ENCODE results near the gene CELF2. TPM values are rescaled to one million over a fixed set of nuclear protein-coding genes. Genes with fewer than 3 reads are reported as not detected.

The CELF2 gene
- polyA plus RNA-seq, 2 donors = 2.2 to 4.0 TPM

DNA sequence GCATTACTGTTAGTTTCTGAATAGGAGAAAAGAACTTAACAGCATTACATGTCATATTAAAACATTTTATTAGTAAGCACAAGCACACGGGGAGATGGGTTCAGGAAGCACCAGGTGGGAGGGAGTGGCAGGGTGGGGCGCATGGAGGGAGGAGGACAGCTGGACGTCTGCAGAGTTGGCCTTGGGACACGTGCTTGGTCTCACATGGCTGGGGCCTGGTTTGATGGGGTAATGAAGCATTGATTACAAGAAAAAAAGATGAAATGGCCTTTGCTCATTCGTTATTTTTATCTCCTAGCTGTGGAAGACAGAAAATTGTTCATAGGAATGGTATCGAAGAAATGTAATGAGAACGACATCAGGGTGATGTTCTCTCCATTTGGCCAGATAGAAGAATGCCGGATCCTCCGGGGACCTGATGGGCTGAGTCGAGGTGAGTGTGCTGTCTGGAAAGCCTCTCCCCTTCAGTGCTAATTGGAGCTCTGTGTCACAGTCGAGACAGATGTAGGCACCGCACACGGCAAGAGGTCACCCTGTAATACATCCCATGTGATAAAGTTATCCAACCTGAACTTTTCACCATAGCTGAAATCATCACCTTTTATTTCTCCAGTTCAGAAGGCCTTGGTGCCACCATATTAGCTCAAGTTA, 239.9 kb downstream of the CELF2 start:
- H3K27me3 ChIP-seq (ENCODE audit: control insufficient read depth in 1 of 2, insufficient read depth in 2 of 2, low read length in 2 of 2) = no peaks in the 10 kb centered on the region
- H3K36me3 ChIP-seq (ENCODE audit: control insufficient read depth in 2 of 2, insufficient read depth in 2 of 2, low read length in 1 of 2) = peaks cover 0 to 13% of the 10 kb centered on the region in 2 donors
- 84 to 85% methylated on average over 13 of the region's 13 CpGs for WGBS, 2 donors
- H3K27ac ChIP-seq (ENCODE audit: low read depth in 2 of 2, low read length in 1 of 2) = no peak overlapping the region
- H3K9me3 ChIP-seq (ENCODE audit: control insufficient read depth in 2 of 2, insufficient read depth in 1 of 2, low read depth in 1 of 2, low read length in 1 of 2) = no peaks in the 10 kb centered on the region
- peaks cover 0 to 4% of the 10 kb centered on the region in 2 donors for H3K4me1 ChIP-seq (ENCODE audit: control insufficient read depth in 2 of 2, insufficient read depth in 2 of 2, low read length in 1 of 2)
- H3K4me3 ChIP-seq (ENCODE audit: low read depth in 1 of 2, low read length in 2 of 2) = no peak overlapping the region

- Histone ChIP-seq H3K9me3 (ENCODE audit: control insufficient read depth in 2 of 2, insufficient read depth in 1 of 2, low read depth in 1 of 2, low read length in 1 of 2) (no peaks in the 10 kb centered on the region), H3K27ac (ENCODE audit: low read depth in 2 of 2, low read length in 1 of 2) (no peak overlapping the region), H3K4me1 (ENCODE audit: control insufficient read depth in 2 of 2, insufficient read depth in 2 of 2, low read length in 1 of 2) (peaks cover 0 to 2% of the 10 kb centered on the region in 2 donors), H3K4me3 (ENCODE audit: low read depth in 1 of 2, low read length in 2 of 2) (no peak overlapping the region), H3K36me3 (ENCODE audit: control insufficient read depth in 2 of 2, insufficient read depth in 2 of 2, low read length in 1 of 2) (peaks cover 0 to 8% of the 10 kb centered on the region in 2 donors), H3K27me3 (ENCODE audit: control insufficient read depth in 1 of 2, insufficient read depth in 2 of 2, low read length in 2 of 2) (no peaks in the 10 kb centered on the region)
- WGBS, 2 donors = 81 to 83% methylated on average over 9 of the region's 9 CpGs
Measured at GRCh38 chr10:11260170-11260569, 242.5 kb downstream of the CELF2 start.

DNA sequence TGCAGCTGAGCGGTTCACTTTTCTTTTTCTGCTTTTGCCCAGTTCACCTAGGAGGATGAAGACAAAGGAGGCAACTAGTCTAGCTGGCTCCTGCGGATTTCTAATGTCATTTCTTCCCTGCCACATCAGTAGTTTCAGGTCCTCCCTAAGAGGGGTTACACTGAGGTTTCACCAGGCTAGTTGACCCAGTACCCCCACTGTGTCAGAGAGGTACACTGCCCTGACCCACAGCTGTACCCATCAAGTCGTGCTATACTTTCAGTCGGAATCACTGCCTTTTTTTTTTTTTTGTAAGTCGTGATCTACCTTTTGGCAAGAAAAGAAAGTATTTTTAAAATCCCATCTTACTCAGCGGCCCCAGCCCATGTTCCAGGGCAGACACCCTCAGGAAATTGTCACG, 243.5 kb downstream of the CELF2 start:
- Histone ChIP-seq H3K27me3 (ENCODE audit: control insufficient read depth in 1 of 2, insufficient read depth in 2 of 2, low read length in 2 of 2) (no peaks in the 10 kb centered on the region), H3K4me1 (ENCODE audit: control insufficient read depth in 2 of 2, insufficient read depth in 2 of 2, low read length in 1 of 2) (peaks cover 0 to 2% of the 10 kb centered on the region in 2 donors), H3K4me3 (ENCODE audit: low read depth in 1 of 2, low read length in 2 of 2) (no peak overlapping the region), H3K27ac (ENCODE audit: low read depth in 2 of 2, low read length in 1 of 2) (no peak overlapping the region), H3K9me3 (ENCODE audit: control insufficient read depth in 2 of 2, insufficient read depth in 1 of 2, low read depth in 1 of 2, low read length in 1 of 2) (no peaks in the 10 kb centered on the region), H3K36me3 (ENCODE audit: control insufficient read depth in 2 of 2, insufficient read depth in 2 of 2, low read length in 1 of 2) (peaks cover 0 to 5% of the 10 kb centered on the region in 2 donors)
- 67 to 75% methylated on average over 7 of the region's 7 CpGs for WGBS, 2 donors

GRCh38 chr10:11261687-11262493, 244.2 kb downstream of the CELF2 start:
- Histone ChIP-seq H3K4me1 (ENCODE audit: control insufficient read depth in 2 of 2, insufficient read depth in 2 of 2, low read length in 1 of 2) (peaks cover 0 to 2% of the 10 kb centered on the region in 2 donors), H3K36me3 (ENCODE audit: control insufficient read depth in 2 of 2, insufficient read depth in 2 of 2, low read length in 1 of 2) (peaks cover 0 to 5% of the 10 kb centered on the region in 2 donors), H3K27me3 (ENCODE audit: control insufficient read depth in 1 of 2, insufficient read depth in 2 of 2, low read length in 2 of 2) (no peaks in the 10 kb centered on the region), H3K27ac (ENCODE audit: low read depth in 2 of 2, low read length in 1 of 2) (peak overlapping the region in 1 of 2 donors; percentile 36), H3K4me3 (ENCODE audit: low read depth in 1 of 2, low read length in 2 of 2) (no peak overlapping the region), H3K9me3 (ENCODE audit: control insufficient read depth in 2 of 2, insufficient read depth in 1 of 2, low read depth in 1 of 2, low read length in 1 of 2) (no peaks in the 10 kb centered on the region)
- 60 to 65% methylated on average over 4 of the region's 4 CpGs for WGBS, 2 donors

- H3K27me3 ChIP-seq (ENCODE audit: control insufficient read depth in 1 of 2, insufficient read depth in 2 of 2, low read length in 2 of 2) = no peaks in the 10 kb centered on the region
- H3K27ac ChIP-seq (ENCODE audit: low read depth in 2 of 2, low read length in 1 of 2) = no peak overlapping the region
- H3K4me3 ChIP-seq (ENCODE audit: low read depth in 1 of 2, low read length in 2 of 2) = no peak overlapping the region
- peaks cover 0 to 4% of the 10 kb centered on the region in 2 donors for H3K36me3 ChIP-seq (ENCODE audit: control insufficient read depth in 2 of 2, insufficient read depth in 2 of 2, low read length in 1 of 2)
- H3K4me1 ChIP-seq (ENCODE audit: control insufficient read depth in 2 of 2, insufficient read depth in 2 of 2, low read length in 1 of 2) = no peaks in the 10 kb centered on the region
- WGBS, 2 donors = 87 to 88% methylated on average over 5 of the region's 5 CpGs
- H3K9me3 ChIP-seq (ENCODE audit: control insufficient read depth in 2 of 2, insufficient read depth in 1 of 2, low read depth in 1 of 2, low read length in 1 of 2) = no peaks in the 10 kb centered on the region
Measured at GRCh38 chr10:11262494-11263345, 245.0 kb downstream of the CELF2 start.

DNA sequence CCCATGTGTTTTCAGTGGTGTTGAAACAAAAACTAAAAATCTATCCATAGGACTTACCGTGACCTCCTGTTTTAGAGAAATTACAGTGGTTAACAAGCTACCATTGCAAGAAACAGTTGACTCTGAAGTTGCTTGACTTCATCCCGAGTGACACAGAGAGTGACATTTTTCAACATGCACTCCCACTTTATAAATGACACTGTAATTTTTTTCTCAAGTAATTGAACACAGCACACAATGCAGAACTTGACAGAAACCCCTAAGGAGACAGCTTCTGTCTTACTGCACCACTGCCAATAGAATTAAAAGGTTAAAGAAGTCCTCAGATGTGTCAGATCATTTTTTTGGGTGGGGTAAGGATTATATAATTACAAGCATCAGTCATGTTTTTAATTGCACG, 246.1 kb downstream of the CELF2 start:
- Histone ChIP-seq H3K27ac (ENCODE audit: low read depth in 2 of 2, low read length in 1 of 2) (no peak overlapping the region), H3K36me3 (ENCODE audit: control insufficient read depth in 2 of 2, insufficient read depth in 2 of 2, low read length in 1 of 2) (peaks cover 0 to 2% of the 10 kb centered on the region in 2 donors), H3K4me3 (ENCODE audit: low read depth in 1 of 2, low read length in 2 of 2) (no peak overlapping the region), H3K4me1 (ENCODE audit: control insufficient read depth in 2 of 2, insufficient read depth in 2 of 2, low read length in 1 of 2) (no peaks in the 10 kb centered on the region), H3K27me3 (ENCODE audit: control insufficient read depth in 1 of 2, insufficient read depth in 2 of 2, low read length in 2 of 2) (no peaks in the 10 kb centered on the region), H3K9me3 (ENCODE audit: control insufficient read depth in 2 of 2, insufficient read depth in 1 of 2, low read depth in 1 of 2, low read length in 1 of 2) (no peaks in the 10 kb centered on the region)
- WGBS, 2 donors = 65 to 71% methylated on average over 3 of the region's 3 CpGs

DNA sequence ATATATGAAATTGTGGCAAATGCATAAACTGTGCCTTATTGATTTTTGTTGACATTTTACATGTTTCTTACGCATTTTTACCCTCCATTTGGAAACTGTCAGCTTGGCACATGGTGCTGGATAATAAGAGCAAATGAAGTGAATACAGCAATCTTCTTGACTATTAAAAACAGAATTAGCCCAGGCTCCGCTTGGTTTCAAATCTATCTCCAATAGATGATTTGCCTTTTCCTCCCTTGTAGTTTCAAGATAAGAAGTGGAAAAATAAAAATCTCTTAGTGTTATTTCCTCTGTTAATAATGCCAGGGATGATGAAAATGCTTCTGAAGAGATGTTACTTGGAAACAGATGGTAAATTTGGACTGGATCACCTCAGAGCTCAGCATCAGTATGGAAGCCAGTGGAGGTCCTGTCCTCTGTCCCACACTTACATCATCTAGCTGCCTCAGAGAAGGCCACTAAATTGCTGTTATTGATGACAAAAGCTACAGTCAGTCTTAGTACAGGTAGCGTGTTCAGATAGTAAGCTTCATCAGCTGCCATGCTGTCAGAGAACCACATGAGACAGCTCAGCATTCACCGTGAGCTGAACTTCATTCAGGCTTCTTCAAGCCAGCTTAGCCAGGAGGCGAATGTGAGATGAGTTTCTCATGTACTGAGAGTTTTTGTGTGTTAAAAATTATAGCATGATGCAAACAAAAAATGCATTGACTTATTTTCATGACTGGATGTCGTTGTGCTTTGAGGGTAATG, 246.8 kb downstream of the CELF2 start:
- Histone ChIP-seq H3K27ac (ENCODE audit: low read depth in 2 of 2, low read length in 1 of 2) (no peak overlapping the region), H3K27me3 (ENCODE audit: control insufficient read depth in 1 of 2, insufficient read depth in 2 of 2, low read length in 2 of 2) (no peaks in the 10 kb centered on the region), H3K36me3 (ENCODE audit: control insufficient read depth in 2 of 2, insufficient read depth in 2 of 2, low read length in 1 of 2) (peaks cover 0 to 2% of the 10 kb centered on the region in 2 donors), H3K4me3 (ENCODE audit: low read depth in 1 of 2, low read length in 2 of 2) (no peak overlapping the region), H3K9me3 (ENCODE audit: control insufficient read depth in 2 of 2, insufficient read depth in 1 of 2, low read depth in 1 of 2, low read length in 1 of 2) (no peaks in the 10 kb centered on the region), H3K4me1 (ENCODE audit: control insufficient read depth in 2 of 2, insufficient read depth in 2 of 2, low read length in 1 of 2) (no peaks in the 10 kb centered on the region)
- 87 to 91% methylated on average over 6 of the region's 6 CpGs for WGBS, 2 donors

- WGBS, 2 donors = 57 to 66% methylated on average over 3 of the region's 3 CpGs
- no peak overlapping the region for H3K27ac ChIP-seq (ENCODE audit: low read depth in 2 of 2, low read length in 1 of 2)
- no peak overlapping the region for H3K4me3 ChIP-seq (ENCODE audit: low read depth in 1 of 2, low read length in 2 of 2)
- H3K36me3 ChIP-seq (ENCODE audit: control insufficient read depth in 2 of 2, insufficient read depth in 2 of 2, low read length in 1 of 2) = peaks cover 0 to 2% of the 10 kb centered on the region in 2 donors
- no peaks in the 10 kb centered on the region for H3K9me3 ChIP-seq (ENCODE audit: control insufficient read depth in 2 of 2, insufficient read depth in 1 of 2, low read depth in 1 of 2, low read length in 1 of 2)
- H3K4me1 ChIP-seq (ENCODE audit: control insufficient read depth in 2 of 2, insufficient read depth in 2 of 2, low read length in 1 of 2) = no peaks in the 10 kb centered on the region
- no peaks in the 10 kb centered on the region for H3K27me3 ChIP-seq (ENCODE audit: control insufficient read depth in 1 of 2, insufficient read depth in 2 of 2, low read length in 2 of 2)
Measured at GRCh38 chr10:11265484-11265883, 247.8 kb downstream of the CELF2 start.

GRCh38 chr10:11266426-11266825, 248.8 kb downstream of the CELF2 start:
- 82 to 85% methylated on average over 4 of the region's 4 CpGs for WGBS, 2 donors
- H3K4me1 ChIP-seq (ENCODE audit: control insufficient read depth in 2 of 2, insufficient read depth in 2 of 2, low read length in 1 of 2) = no peaks in the 10 kb centered on the region
- H3K36me3 ChIP-seq (ENCODE audit: control insufficient read depth in 2 of 2, insufficient read depth in 2 of 2, low read length in 1 of 2) = peaks cover 0 to 2% of the 10 kb centered on the region in 2 donors
- no peaks in the 10 kb centered on the region for H3K27me3 ChIP-seq (ENCODE audit: control insufficient read depth in 1 of 2, insufficient read depth in 2 of 2, low read length in 2 of 2)
- H3K9me3 ChIP-seq (ENCODE audit: control insufficient read depth in 2 of 2, insufficient read depth in 1 of 2, low read depth in 1 of 2, low read length in 1 of 2) = no peaks in the 10 kb centered on the region
- H3K27ac ChIP-seq (ENCODE audit: low read depth in 2 of 2, low read length in 1 of 2) = no peak overlapping the region
- no peak overlapping the region for H3K4me3 ChIP-seq (ENCODE audit: low read depth in 1 of 2, low read length in 2 of 2)
